ENCODE results near the gene IL13RA2. TPM values are rescaled to one million over a fixed set of nuclear protein-coding genes. Genes with fewer than 3 reads are reported as not detected.

IL13RA2 gene
- total RNA-seq, 2 donors from 2014 or later: 3.4 to 5.2 TPM

GRCh38 chrX:114976292-114976691, 41.1 kb downstream of the IL13RA2 start:
- Histone ChIP-seq H3K27me3 (replicated peaks; ENCODE audit: insufficient read depth) (no peaks in the 10 kb centered on the region), H3K36me3 (no peaks in the 10 kb centered on the region), H3K9me3 (no peaks in the 10 kb centered on the region), H3K27ac (no peak overlapping the region), H3K4me1 (replicated peaks) (no peaks in the 10 kb centered on the region), H3K4me3 (no peak overlapping the region)
- no peak for TF ChIP-seq POLR2A (IDR thresholded peaks at IDR 0.05)
- TF ChIP-seq POLR2AphosphoS5 (IDR thresholded peaks at IDR 0.05): no peak
- no peak for TF ChIP-seq CTCF (IDR thresholded peaks at IDR 0.05)
- DNase-seq (ENCODE audit: low spot score): no peak
- intact Hi-C loops (cut with DNase I): no loop called here
- WGBS: 61% methylated on average over 2 of the region's 2 CpGs

GRCh38 chrX:114973013-114973412, 44.4 kb downstream of the IL13RA2 start:
- H3K9me3 ChIP-seq: no peaks in the 10 kb centered on the region
- no peaks in the 10 kb centered on the region for H3K27me3 ChIP-seq (replicated peaks; ENCODE audit: insufficient read depth)
- H3K36me3 ChIP-seq: no peaks in the 10 kb centered on the region
- no peaks in the 10 kb centered on the region for H3K4me1 ChIP-seq (replicated peaks)
- TF ChIP-seq POLR2AphosphoS5 (IDR thresholded peaks at IDR 0.05): no peak
- no peak for TF ChIP-seq CTCF (IDR thresholded peaks at IDR 0.05)
- TF ChIP-seq POLR2A (IDR thresholded peaks at IDR 0.05): no peak
- H3K4me3 ChIP-seq: no peak overlapping the region
- no peak overlapping the region for H3K27ac ChIP-seq
- no peak for DNase-seq (ENCODE audit: low spot score)
- intact Hi-C loops (cut with DNase I): no loop called here

GRCh38 chrX:114970806-114971205, 46.6 kb downstream of the IL13RA2 start:
- no peak for TF ChIP-seq CTCF (IDR thresholded peaks at IDR 0.05)
- TF ChIP-seq POLR2AphosphoS5 (IDR thresholded peaks at IDR 0.05): no peak
- TF ChIP-seq POLR2A (IDR thresholded peaks at IDR 0.05): no peak
- intact Hi-C loops (cut with DNase I): no loop called here
- DNase-seq (ENCODE audit: low spot score): no peak
- Histone ChIP-seq H3K4me3 (no peak overlapping the region), H3K9me3 (no peaks in the 10 kb centered on the region), H3K36me3 (no peaks in the 10 kb centered on the region), H3K4me1 (replicated peaks) (no peaks in the 10 kb centered on the region), H3K27ac (no peak overlapping the region), H3K27me3 (replicated peaks; ENCODE audit: insufficient read depth) (no peaks in the 10 kb centered on the region)
- 73% methylated on average over 3 of the region's 3 CpGs for WGBS

- WGBS: 60% methylated on average over 3 of the region's 3 CpGs
- intact Hi-C loops (cut with DNase I): no loop called here
Observed at GRCh38 chrX:114964374-114964773, 53.0 kb downstream of the IL13RA2 start.

More at GRCh38 chrX:114964374-114964773, 53.0 kb downstream of the IL13RA2 start:
- no peaks in the 10 kb centered on the region for H3K36me3 ChIP-seq
- H3K4me1 ChIP-seq (replicated peaks): no peaks in the 10 kb centered on the region
- no peak overlapping the region for H3K27ac ChIP-seq
- DNase-seq (ENCODE audit: low spot score): no peak
- H3K9me3 ChIP-seq: no peaks in the 10 kb centered on the region
- H3K4me3 ChIP-seq: no peak overlapping the region
- H3K27me3 ChIP-seq (replicated peaks; ENCODE audit: insufficient read depth): no peaks in the 10 kb centered on the region
- TF ChIP-seq CTCF (IDR thresholded peaks at IDR 0.05): no peak
- TF ChIP-seq POLR2A (IDR thresholded peaks at IDR 0.05): no peak
- TF ChIP-seq POLR2AphosphoS5 (IDR thresholded peaks at IDR 0.05): no peak

All from prostate gland (tissue), 2 donors.